NCI-H187 treated with DMSO at 0.1 percent for 48 hours (cell line): Measurements from ENCODE around the gene AOPEP.

Experiments
- DNase-seq: peaks from one replicate; lab custom pipeline; 2025; lab: John Stamatoyannopoulos, UW

Gene AOPEP

DNA sequence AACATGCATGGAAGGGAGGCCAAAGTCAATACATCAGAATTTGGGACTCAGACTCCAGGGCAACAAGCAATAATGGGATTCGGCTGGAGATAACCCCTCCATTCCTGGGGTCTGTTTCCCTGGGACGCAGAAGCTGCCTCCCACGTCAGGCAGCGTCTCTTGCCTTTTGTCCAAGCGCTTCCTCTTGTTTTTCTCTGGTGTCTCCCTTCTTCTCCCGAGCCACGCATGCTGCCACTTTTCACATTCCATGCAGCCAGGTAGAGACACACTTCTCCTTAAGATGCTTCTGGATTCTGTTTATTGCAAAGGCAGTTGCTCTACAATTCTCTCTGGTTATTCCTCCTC, 267.3 kb downstream of the AOPEP start:
- DNase-seq = no peak

DNA sequence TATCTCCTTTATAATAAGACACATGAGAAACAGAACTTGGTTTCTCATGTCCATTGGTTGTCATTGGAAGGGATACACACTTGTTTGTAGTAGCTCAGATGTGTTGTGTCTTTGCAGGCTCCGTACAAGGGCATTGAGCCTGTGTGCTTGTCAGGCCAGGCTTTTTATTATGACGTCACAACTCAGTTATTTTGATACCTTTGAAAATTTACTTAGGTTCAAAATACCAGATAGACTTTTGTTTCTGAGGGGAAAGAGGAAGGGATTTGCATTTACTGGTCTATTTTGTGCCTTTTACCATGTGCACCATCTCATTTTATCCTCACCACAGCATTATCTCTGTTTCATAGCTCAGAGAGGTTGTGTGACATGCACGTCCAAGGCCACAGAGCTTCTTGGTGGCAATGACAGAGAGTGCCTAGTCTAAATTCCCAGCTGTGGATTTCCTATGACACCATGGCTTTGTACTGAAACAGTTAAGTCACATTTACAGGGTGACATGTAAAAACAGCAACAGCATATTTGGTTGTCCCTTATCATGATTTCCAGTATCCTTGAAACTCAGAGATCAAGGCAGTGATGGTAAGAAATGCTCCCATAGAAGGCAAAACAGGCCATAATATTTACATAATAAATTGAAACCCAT, 268.7 kb downstream of the AOPEP start:
- DNase-seq = no peak

DNA sequence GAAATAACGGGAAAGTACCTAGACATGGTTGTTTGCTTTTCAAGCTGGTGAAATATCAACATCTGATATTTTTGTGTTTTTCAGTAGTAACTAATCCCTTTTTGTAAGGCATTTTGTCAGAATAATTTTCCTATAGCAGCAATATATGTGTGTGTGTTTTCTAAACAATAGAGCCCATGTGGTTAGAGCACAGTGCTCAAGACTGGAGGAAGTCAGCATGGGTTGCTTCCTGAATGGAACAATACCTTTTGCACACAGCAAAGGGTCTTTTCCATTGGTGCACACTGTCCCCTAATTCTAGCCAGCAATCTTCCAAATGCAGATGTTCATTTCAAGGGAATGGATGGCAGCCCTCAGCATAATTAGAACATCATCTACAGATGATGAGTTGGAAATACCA, 270.1 kb downstream of the AOPEP start:
- DNase-seq = no peak

DNA sequence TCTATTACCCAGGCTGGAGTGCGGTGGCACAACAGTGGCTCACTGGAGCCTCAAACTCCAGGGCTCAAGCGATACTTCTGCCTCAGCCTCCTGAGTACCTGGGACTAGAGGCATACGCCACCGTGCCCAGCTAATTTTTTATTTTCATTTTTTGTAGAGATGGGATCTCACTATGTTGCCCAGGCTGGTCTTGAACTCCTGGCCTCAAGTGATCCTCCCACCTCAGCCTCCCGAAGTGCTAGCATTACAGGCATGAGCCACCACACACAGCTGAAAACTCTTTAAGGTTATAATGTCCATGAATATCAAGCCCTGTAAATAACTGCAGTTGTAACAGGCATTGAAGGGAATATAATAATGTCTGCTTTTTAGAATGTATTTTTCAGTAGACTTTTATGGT, 271.2 kb downstream of the AOPEP start:
- DNase-seq = no peak

DNA sequence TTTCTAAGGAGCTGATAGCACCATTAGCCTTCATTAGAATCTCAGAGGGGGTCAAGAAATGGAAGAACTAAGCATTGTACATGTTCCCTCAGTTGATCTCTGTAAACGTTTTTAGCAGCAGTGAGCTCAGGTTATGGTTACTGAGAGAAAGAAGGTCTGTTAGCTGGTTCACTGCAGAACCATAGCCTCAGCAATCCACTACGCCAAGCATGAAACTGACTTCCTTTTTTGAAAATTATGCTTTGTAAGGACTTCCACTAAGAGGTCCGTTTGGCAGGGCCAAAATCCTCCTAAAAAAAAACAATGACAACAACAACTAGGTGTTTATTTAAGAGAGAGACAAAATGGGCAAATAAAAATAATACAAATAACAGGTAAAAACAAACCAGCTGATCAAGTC, 273.3 kb downstream of the AOPEP start:
- no peak for DNase-seq

DNA sequence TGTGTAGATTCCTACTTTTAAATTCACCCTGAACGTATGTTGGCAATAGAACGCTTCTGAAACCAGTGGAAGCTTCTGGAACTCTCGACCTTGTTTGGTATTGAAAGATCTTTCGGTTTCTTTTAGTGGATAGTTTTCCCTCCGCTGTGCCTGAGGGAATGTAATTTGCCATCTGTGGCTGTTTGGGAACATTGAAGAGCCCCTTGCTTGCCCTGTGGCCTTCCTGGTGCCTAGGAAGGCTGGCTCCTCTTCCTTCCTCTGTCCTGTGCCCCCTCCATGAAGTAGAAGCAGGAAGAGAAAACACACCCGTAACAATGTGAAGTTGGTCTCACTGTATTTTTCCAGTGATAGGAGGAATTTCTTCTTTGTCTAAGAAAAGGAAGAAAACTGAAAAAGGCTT, 274.3 kb downstream of the AOPEP start:
- DNase-seq = no peak

DNA sequence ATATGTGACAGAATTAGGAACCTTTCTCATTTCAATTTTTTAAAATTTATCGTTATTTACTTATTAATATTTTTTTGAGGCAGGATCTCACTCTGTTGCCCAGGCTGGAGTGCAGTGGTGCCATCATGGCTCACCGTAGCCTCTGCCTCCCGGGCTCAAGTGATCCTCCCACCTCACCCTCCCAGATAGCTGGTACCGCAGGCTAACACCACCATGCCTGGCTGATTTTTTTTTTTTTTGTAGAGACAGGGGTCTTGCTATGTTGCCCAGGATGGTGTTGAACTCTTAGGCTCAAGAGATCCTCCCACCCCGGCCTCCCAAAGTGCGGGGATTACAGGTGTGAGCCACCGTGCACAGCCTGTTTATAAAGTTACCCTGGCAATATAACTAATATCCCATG, 275.2 kb downstream of the AOPEP start:
- DNase-seq = no peak

DNA sequence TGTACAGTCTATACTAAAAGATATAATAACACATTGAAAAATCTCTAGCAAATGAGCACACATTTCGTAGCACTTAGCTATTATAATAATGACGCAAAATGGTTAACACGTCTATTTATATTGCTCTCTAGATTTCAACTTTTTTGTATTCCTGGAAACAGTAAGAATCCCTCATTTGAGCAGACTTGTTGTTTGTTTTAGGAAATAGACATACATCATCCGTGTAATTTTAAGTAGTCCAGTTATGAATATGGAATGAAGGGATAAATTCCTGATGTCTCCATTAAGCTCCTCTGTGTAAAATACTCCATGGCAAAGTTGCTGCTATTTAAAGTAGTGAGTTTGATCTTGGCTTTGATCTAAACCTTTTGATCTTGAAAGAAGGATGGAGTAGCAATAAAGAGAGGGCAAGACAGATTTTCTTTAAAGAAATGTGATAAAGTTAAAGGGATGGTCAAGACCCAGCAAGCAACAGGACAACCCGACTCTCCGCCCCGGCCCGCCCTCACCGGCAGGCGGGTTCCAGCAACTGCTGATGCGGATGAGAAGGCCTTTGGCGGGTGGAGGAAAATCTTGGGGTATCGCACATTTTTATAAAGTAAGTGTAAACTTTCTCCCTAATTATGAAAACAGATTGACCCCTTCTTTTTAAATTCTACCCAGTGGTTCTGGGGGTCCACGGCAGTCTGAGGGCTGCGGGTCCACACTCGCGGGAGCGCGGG, 277.4 kb downstream of the AOPEP start:
- DNase-seq = no peak

DNA sequence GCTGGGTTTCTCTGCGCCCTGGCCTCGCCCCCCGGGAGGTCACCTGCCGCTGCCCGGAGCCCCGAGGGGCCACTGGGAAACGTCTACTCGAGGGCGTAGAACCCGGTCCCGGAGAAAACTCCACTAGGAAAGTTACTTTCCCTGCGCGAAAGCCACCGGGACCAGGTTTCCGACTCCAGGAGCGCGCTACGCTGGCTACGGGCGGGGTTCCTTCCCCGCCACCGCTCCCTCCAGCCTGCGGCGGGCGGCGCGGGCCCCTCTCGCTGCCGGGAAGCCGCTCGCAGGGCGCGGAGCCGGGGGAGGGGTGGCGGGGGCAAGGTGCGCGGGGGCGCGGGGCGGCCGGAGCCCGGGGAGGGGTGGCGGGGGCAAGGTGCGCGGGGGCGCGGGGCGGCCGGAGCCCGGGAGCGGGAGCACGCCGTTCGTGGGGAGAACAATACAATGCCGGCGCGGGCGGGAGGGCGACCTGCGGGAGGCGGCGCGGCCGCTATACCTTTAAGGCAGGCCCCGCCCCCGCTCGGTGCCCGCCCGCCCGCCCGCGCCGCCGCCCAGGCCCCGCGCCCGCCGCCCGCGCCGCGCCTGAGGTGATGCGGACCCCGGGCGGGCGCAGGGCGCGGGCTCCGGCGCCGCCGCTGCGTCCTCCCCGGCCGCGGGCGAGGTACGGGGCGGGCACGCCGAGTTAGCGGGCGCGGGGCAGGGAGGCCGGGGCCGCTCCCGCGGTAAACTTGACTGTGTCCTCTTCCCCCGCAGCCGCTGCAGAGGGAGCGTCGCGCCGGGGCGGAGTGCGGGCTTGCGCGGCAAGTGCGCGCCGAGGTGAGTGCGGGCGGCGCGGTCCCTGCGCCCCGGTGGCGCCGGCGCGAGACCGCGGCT, 278.1 kb downstream of the AOPEP start:
- DNase-seq = no peak

DNA sequence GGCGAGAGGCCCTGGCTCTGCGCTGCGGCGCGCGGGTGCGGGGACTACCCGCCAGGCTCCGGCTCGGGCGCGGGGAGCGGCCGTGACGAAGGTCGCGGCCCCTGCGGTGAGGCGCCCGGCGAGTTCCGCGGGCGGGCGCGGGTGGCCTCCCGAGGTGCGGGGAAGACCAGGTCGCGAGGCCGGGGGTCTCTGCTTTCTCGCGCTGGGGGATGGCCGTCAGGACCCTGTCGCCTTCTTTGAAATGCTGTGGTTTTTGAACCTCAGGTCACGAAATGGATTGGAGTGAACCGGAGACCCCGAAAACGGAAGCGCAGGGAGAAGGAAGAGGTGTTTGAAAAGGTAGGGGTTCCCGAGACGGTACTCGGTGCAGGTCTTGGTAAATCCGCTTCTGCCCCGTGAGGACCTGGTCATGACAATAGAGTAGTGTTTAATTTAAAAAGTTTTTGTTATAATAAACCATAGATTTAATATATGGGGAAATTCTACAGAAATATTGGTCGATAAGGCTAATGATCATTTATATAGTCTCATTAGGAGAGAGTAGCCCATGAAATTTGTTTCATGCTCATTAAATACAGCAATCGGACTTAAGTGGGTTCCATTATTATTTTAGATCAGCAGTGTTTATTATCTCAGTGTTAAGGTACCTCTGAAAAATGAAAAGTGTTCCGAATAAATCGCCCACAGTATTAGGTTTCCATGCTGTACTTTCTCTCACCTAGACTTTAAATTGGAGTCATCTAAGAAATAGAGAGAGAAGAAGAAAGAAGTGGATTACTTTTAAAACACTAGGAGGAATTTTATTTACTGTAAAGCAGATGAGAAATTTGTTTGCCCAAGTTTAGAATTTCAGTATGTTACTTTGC, 279.0 kb downstream of the AOPEP start:
- no peak for DNase-seq

DNA sequence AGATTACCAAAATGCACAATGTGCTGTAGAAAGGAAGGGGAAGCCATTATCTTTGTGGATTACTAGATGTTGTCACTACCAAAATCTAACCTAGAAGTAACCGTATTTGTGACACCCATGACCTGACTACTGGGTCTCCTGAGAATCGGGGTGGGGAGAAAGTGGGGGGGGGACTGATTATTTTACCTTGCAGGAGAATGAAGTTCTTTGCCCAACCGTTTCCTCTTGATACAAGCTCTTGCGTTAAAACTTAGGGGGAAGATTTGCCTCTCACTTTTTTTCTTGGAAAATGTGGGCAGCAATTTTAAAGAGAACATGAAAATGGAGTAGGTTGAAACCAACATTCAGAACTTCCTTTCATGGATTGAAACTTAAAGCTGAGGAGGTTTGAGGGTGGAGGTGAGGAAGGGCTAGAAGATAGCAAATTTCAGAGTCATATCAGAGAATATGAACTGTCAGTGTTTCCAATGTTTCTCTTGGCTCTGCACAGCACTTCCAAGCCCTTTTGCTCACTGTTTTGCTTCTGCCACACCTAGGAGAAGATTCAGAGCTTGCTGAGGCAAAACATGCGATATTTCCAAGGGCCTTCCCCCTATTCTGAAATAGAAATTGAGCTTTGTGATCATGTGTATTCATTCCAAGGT, 280.8 kb downstream of the AOPEP start:
- no peak for DNase-seq

DNA sequence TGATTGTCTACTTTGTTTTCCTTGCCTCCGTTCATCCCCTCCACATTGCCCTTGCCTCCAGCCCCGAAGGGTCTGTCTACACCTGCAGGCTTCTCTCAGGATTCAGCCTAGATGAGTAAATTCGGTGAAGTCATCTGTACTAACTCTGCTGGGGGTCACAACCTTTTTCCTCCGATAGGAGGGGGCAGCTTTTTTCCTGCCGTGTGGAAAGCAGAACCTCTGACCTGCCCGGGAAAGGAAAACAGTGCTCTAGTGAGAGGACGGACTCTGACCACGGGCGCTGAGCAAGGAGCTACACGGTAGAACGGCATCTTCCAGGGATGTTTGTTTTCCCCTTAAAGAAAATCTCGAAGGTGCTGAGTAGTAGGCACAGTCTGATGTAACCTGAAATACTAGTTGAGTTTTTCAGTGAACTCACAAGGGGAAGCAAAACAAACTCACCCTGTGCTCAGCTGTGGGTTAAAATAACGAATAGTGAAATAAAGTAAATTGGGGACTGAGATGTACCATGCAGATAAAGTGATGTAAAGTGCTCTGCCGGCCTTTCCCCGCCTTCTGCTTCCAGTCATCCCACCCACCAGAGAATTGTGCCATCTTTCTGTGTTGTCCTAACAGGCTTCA, 281.8 kb downstream of the AOPEP start:
- DNase-seq = no peak

DNA sequence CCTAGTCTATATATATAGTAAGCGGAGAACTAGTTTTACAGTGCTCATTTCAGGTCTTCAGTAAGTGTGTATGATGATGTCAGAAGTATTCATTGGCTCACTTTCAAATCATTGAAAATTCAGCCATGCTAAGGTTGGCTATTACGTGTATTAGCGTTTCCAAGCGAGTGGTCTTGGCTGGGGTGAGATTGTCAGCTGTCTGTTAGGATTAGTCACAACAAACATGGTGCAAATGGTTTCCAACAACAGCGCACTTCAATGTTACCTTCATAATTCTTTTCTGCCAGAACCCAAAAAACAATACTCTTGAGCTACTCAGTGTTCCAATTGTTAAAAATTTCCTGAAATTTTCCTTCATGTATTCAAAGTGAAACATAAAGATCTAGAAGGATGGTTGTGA, 283.0 kb downstream of the AOPEP start:
- no peak for DNase-seq

DNA sequence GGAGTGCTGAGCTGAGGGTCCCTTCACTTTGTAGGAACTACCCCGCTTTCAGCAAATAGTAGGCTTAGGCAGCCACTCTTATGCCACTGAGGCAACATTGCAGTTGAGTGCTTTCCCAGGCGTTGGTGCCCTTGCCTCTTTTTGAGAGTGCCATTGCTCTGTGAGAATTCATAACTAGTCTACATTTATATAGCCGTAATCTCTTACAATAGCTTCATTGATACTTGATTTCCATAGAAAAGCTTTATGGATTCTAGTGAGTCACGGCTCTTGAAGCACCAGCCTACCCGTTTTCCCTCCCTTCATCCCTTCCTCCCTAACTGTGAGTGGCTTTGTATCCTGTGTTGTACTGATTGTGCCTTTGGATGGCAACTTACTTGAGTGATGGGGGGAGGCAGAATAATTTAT, 283.9 kb downstream of the AOPEP start:
- DNase-seq = no peak

DNA sequence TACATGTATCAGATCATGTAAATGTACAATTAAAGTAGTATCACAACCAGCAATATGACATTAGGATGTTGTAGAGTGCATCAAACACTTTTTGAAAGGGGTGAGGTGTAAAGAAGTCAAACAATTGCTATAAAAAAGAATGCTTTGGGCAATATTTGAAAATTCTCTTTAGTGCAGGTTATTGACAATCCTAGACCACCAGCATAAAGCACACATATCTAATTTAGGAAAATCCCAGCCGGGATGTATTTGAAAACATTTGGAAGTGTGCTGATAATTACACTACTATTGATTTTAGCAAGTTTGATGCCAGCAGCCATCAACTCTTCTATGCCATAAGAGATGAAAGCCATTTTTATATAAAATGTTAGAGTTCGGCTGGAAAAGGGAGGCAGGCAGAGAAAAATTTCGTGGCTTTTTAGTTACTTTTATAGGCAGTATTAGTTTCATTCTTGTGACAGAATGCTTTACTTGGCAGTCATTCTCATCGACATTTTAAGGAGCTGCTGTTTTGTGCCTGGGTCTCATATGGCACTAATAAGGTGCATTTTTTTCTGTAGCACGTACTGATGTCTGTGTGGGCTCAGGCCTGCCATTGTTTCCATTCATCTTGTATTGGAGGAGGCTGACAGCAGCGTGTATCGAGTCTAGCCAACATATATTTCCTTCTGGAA, 285.7 kb downstream of the AOPEP start:
- no peak for DNase-seq

DNA sequence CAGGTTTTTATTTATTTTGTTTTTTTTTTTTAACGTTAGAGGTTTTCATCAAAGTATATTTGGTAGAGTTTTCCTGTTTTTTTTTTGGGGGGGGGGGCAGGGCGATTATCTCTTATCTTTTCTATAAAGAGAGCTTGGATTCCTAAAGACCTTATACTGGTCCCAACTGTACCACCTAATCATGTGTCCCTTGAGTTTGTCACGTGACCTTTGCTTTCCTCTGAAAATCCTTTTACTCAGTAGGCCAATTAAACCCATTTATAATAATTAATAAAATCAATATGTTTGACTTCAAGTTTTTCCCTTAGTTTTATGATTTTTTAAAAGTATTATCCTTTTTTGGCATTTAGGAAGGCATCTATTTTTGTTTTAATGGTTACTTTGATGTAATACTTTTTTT, 286.4 kb downstream of the AOPEP start:
- no peak for DNase-seq

DNA sequence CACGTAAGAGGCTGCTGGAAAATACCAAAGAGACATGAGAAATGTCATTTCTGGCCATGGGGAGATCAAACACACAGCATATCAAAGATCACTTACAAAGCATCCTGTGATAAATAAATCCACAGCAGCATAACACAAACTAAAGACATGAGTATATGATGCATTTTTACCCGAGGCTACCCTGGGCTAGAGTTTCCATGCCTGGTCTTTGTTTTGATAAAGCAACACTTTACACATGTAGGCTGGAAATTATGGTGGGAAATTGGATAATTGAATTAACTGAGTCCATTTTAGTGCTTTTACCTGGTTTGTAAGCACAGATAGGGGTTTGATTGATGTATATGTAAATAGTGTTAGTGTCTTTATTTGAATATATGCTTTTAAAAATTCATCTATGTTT, 288.4 kb downstream of the AOPEP start:
- no peak for DNase-seq

DNA sequence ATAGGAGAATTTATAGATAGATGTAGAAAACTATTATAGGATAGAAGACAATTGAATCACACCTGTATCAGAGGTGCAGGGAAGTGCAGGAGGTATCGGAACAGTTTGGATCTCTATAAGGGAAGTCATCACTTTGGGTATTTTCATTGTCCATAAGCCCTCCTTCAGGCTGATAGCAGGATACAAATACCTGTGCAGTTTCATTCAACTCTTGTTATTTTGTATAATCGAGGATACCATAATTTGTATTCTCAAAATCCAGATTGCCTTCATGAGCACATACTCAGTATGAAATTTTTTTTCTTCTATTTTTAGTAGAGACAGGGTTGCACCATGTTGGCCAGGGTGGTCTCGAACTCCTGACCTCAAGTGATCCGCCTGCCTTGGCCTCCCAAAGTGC, 289.1 kb downstream of the AOPEP start:
- DNase-seq = no peak

DNA sequence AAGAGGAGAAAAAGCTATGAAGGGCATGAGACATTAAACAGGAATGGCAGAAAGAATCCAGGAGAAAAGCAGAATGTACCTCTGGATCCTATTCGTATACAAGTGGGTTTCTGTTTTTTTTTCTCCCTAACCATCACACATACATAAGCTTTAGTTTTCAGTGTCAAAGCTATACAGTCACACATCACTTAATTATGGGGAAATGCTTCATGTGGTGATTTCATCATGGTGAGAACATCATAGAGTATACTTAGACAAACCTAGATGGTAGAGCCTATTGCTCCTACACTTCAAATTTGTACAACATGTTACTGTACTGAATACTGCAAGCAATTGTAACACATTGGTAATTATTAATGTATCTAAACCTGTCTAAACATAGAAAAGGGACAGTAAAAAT, 290.6 kb downstream of the AOPEP start:
- DNase-seq = no peak

DNA sequence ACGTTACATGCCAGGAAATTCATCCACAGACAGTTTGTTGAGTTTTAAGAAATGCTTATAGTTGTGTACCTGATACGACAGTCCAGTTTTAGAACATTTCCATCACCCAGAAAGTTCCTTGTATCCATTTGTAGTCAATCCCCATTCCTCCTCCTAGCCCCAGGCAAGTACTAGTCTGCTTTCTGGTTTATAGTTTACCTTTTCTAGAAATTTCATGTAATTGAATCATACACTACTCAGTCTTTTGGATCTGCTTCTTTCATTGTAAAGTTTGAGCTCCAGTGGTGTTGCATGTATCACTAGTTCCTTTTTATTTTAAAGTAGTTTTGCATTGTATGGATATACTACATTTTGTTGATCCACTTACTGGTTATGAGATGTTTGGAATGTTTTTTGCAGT, 291.2 kb downstream of the AOPEP start:
- DNase-seq = no peak
